HG03565 (cell line): ENCODE measurements around the gene PHF2.

Experiments used
- ATAC-seq: cut with Tn5 transposase; IDR thresholded peaks from one replicate; pipeline ENCODE4 v1.9.1; 2021; ENCODE audit warnings: mild to moderate bottlenecking, moderate library complexity; ENCODE audit not compliant: unreplicated experiment

Gene PHF2

DNA sequence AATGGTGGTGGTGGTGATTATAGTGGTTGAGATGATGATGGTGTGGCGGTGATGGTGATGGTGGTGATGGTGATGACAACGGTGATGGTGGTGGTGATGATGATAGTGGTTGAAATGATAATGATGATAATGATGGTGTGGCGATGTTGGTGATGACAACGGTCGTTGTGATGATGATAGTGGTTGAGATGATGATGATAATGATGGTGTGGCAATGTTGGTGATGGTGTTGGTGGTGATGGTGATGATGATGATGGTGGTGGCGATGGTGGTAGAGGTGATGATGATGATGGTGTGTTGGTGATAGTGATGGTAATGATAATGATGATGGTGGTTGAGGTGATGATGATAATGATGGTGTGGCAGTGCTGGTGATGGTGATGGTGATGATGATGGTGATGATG lies 48.0 kb downstream of the PHF2 start:
- ATAC-seq = no peak

DNA sequence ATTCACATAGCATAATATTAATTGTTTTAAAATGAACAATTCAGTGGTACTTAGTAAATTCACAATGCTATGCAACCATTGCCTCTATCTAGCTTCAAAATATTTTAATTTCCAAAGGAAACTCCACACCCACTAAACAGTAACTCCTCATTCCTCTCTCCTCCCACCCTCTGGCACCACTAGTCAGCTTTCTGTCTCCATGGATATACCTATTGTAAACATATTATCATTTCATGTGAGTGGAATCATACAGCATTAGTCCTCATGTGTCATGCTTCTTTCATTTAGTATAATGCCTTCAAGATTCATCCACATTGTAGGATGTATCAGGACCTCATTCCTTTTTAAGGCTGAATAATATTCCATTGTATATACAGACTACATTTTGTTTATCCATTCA lies 48.6 kb downstream of the PHF2 start:
- ATAC-seq = no peak

DNA sequence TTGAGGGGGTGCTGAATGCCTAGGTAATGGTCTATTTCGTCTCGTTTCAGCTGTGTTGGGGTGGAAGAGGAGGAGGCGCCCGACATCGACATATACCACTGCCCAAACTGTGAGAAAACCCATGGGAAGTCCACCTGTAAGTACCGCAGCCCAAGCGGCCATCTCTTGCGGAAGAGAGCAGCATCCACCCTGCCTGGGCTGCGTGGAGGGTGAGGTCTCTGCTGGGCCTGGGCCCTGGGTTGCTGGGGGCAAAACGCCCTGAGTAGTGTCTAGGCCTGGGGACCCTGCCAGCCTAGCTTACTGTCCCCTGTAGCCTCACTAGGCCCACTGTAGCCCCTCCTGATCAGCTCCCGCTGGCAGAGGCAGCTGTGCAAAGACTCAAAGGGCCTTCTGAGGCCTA lies 53.5 kb downstream of the PHF2 start:
- no peak for ATAC-seq

DNA sequence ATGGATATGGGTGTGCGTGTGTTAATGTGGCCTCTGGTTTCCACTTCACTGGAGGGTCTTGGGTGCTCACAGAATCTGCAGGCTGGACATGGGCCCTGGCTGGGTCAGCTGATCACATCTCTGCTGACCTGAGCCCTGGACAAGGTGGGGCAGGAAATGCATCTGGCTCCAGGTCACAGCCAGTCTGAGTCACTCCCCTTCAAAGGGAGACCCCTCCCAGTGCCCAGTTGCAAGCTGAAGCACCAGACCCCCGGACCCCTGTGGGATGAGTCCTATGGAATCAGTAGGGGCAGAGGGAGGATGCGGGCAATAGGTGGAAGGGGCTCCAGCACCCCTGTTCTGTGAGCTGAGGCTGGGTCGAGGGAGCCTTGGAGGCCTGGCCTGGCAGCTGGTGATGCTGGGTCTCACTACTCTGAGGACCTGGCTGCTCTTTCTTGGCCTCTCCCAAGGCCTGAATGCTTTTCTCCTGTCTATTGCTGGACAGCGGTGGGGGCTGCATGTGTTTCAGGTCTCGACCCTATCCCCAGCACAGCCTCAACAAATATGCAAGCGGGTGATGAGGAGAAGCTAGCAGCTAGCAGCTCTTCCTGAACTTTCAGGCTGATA lies 54.5 kb downstream of the PHF2 start:
- ATAC-seq = no peak

DNA sequence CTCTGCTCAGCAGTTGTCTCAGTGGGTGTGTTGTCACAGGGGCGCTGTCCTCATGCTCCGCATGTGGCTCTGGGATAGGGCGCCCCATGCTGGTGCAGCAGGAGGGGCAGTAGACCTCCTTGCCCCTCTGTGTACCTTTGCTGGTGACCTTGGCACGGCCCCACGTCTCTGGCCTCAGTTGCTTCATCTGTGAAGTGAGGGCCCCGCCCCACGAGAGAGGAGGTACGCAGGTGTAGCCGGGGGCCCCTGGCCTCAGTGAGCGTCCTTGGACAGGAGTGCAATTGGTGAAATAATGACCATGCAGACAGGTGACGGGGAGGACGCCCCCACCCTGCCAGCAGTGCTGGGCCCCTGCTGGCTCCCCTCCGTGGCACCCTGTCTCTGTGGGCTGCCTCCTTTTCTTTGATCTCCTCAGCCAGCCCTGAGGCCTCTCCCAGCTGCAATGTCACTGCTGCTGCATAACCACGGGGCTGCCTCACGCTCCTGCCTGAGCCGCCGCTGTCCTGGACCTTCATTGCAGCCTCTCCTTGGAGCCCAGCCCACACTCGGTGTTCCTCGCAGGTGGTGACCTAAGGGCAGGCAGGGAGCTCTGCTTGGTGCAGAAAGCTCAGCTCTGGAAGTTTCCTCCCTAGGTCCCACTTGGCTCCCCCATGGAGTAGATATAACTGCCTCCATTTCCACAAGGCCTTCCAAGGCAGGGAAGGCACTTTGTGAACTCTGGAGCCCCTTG lies 57.3 kb downstream of the PHF2 start:
- no peak for ATAC-seq

DNA sequence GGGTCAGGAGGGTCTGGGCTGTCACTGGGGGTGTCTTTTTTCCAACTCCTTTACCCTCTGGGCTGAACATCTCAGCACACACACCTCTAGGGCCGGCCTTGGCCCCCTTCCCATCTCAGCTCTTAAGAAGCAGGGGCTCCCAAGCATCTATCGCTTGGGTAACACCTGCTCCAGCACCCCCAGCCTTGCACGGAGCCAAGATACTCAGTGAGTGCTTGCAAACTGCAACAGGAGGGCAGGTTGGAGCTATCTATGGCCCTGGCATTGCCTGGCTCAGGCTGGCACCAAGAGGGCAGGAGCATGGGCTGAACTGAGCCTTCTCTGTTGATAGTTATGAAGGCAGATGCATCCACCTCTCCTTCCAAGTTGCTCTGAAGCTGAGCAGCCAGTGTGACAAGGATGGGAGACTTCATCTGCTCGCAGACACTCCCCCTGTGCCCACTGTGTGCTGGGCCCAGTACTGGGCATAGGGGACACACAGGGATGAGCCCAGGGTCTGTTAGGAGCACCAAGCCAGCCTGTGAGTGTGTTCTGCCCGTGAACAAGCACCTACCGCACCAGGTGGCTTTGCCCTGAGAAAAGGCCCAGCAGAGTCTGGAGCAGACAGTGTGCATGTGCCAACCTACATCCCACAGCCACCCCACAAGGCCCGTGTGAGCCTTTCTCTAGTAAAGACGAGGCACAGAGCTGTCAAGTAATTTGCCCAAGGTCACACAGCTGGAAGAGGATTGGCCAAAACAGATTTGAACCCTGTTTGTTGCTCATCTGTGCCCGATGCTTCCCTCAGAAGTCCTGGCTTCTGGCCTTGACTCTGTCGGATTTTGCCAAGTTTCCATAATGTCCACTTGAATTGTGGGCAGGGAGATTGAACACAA lies 58.2 kb downstream of the PHF2 start:
- no peak for ATAC-seq

DNA sequence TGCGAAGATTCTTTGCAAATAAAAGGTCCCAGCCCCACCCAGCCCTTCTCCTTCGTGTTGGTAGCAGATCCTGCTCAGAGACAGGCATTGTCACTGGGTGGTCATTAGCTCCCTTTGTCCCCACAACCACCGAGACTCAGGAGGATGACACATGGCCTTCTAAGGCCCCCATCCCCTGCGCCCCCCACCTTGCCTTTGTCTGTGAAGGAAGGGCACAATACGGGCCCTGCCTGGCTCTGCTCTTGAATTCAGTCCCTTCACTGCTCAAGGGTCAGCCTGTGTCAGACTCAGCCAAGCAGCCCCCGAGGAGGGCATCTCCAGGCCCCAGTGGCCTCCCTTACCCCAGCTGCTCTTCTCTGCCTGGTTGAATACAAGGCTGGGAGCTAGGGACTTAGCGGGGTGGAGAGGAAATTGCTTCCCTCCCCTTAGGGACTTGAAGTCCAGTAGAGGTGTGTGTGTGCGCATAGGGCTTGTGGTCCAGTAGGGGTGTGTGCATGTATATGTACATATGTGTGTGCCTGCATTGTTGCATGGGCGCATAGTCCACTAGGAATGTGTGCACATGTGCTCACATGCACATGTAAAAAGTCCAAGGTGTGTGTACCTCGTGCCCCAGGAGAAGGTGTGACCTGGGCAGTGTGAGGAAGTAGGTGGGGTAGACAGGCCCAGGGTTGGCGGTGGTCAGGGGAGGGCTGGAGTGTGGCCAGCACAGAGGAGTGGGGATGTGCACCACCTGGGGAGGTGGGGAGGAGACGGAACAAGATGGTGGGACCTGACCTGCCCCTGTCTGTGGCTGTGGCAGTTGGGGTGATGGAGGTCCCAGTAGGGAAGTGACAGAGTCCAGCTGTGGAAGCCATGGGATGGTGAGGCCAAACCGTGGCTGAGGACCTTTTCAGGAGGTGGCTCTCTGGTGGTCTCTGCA lies 59.1 kb downstream of the PHF2 start:
- no peak for ATAC-seq

DNA sequence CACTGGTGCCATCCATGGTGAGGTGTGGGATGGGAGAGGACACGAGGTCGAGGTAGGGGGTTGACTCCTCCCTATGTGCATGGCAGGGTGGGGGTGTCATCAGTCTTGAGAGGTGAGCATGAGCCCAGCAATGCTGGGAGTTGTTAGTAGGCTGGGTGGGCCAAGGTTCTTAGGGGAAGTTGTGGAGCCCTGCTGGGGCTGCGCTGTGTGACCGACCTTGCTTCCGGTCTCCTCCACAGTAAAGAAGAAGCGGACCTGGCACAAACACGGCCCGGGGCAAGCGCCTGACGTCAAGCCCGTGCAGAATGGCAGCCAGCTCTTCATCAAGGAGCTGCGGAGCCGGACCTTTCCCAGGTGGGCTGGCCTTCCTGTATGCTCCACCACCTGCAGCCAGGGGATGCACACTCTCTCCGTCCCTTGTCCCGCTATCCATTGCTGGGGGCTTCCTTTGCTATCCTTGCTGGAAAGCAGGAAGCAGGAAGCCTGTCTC lies 59.8 kb downstream of the PHF2 start:
- no peak for ATAC-seq

DNA sequence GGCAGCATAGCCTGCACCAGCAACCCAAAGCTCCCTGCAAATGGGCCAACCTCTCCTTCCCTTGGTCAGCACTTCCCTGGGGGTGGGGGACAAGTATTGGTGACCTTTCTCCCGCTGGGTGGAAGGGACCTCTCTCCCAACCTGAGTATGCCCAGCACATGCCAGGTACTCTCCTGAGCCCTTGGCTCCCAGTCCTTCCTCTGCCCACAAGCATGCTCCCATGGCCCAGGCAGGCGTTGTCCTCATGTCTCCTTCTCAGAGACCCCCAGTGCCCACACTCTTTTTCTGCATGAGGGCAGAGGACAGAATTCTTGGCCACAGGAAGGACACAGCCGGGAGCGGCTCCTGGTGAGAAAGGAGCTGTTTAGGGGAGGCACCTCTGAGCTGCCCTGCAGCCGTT lies 60.3 kb downstream of the PHF2 start:
- no peak for ATAC-seq

DNA sequence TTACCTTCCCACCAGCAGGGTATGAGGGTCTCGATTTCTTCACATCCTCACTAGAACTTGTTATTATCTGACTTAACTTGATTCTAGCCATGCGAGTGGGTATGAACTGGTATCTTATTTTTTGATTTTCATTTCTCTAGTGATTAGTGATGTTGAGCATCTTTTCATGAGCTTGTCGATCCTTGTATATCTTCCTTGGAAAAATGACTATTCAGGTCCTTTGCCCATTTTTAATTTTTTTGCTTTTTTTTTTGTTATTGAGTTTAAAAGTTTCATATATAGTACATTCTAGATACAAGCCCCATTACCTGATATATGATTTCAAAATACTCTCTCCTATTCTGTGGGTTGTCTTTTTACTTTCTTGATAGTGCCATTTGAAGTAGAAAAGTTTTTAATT lies 61.5 kb downstream of the PHF2 start:
- ATAC-seq = no peak

DNA sequence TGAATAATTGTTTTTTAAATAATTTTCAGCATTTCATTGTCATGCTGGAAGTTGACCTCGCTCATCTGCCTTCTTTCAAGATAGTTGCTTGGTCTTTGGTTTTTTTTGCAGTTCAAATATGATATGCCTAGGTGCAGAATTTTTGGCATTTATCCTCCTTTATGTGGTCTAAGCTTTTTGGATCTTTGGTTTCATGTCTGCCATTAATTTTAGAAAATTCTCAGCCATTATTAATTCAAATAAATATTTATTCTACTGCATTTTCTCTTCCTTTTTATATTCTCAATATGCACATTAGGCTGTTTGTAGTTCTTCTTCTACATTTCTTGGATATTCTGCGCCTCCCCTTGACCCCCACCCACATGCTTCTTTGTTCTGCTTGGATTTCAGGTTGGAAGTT lies 63.6 kb downstream of the PHF2 start:
- ATAC-seq = no peak

DNA sequence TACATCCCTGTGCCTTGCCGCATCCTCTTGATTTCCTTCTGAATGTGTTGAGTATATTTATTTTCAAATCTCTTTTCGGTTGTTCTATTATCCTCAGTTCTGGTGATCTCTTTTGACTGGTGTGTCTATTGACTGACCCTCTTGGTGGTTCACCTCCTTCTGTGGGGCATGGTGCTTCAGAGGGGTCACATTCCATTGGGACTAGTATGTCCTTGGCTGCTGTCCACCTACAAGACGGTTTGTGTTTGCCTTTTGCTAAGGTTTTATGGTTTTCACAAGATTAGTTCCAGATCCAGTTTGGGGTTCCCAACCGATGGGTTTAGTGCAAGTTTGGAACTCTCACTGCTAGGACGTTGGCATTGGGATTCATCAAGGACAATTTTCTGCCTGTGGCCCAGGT lies 66.6 kb downstream of the PHF2 start:
- no peak for ATAC-seq

DNA sequence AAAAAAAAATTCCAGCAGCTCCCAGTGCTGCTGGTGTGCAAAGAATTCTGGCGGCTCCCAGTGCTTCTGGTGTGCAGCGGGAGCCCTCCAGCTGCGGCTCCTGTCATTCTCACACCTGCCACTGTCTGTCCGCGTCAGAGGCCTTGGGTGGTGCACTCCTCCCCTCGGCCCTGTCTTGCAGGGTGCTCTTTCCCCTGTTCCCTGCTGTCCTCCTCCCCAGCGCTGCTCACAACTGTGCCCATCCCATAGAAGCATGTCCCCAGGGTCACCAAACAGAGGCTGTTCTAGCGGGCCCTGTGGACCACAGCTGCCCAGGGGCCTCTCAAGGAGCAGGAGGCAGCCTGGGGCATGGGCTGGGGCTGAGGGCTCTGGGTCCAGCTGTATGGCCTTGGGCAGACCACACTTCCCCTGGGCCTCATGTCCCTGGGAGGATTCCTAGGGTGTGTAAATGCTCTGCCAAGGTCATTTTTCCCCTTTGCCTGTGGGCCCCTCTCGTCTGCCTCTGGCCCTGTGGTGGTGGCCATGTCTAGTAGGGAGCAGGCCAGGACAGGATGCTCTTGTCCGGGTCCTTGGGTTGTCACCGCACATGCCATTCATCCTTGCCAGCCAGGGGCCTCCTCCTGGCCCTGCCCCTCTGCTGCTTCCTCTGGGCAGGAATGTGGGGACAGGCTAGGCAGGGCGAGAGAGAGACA lies 68.2 kb downstream of the PHF2 start:
- ATAC-seq = no peak

DNA sequence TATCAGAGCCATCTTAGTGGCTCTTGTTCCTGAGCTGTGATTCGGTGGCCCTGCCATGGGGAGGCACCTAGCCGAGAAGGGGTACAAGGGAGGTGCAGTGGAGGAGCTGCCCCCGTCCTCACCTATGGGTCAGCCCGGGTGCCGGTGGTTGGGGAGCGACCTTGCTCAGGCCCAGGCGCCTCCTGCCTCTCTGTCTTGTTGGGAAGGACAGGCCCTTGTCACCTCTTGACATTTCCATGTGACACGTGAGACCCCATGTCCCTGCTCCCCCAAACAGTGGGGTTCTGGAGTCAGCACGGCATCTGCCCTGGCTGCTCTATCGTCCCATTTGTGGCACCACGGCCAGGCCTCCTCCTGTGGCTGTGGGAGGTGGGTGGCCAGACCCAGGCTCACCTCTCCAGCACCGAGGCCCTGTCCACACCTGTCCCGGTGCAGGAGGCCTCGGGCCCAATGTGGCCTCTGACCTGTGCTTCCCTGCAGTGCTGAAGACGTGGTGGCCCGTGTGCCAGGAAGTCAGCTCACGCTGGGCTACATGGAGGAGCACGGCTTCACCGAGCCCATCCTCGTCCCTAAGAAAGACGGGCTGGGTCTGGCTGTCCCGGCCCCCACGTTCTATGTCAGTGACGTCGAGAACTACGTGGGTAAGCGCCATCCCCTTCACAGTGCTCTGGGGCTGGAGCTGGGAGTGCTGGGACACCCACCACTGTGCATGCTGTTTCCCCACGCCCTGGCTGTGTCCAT lies 68.9 kb downstream of the PHF2 start:
- no peak for ATAC-seq

DNA sequence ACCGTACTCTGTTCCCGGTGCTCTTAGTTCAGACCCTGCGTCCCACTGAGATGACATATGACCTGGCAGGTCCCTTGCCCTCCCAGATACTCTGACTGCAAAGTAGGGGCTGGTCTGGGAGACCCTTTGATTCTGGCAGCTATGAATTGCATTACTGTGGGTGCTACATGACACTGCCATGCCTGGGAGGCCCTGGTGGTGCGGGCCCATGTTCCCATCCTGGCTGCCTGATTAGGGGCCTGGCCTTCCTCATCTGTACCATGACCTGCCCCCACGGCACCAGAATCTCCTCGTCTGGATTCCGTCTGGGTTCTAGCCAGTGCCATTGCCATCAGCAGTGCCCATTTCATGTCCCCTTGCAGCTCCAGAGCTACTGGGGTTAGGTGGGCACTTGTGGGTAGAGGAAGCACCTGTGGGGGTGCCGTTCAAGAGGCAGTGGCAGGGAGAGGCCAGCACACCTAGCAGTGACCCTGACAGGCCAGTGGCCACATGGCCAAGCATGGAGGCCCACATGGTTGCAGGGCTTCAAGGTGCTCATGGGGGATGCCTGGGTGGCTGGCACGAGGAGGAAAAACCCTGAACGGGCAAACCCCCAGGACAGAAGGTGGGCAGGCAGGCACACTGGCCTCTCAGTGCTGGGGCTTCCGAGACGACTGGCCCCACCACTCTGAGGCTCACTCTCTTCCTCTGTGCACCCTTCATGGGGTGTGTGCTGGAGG lies 69.7 kb downstream of the PHF2 start:
- ATAC-seq = no peak

DNA sequence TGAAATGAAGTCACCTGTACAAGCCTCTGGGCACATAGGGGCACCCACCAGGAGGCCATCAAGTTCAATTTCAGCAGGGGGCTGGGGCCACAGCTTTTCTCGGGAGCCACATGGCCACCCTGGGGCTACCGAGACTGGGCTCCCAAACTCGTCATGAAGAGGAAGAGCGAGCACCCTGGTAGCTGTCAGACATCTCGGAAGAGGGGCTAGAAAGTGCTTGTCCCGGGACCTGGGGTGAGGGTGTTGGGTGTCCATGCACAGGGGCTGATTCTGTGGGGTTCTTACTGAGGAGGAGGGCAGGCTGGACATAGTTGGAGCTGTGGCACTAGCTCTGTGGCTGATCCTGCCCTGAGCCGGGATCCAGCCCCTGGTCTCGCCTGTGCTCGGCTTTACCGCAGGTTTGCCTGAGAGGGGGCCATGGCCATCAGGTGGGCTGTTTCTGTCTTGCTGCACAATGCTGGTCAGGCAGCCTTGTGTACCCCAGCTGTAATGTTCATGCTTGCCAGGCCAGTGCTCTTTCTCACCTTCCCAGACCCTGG lies 70.3 kb downstream of the PHF2 start:
- no peak for ATAC-seq

DNA sequence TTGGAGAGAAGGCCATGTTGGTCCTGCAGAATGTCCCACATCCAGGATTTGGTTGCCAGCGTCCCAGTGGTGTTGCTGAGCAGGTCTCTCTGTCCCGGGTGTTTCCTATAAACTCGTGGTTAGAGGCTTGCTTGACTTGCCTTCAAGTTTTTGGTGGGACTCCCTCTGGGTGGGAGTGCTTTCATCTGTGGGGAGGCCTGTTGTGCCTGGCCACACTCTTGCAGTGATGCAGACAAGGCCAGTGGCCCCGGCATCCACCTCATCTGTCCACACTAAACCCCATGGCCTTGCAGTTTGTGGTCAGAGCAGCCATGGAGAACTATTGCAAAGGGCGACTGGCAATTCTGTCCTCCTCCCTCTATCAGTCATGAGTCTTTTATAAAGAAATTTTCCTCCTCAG lies 71.8 kb downstream of the PHF2 start:
- ATAC-seq = no peak

DNA sequence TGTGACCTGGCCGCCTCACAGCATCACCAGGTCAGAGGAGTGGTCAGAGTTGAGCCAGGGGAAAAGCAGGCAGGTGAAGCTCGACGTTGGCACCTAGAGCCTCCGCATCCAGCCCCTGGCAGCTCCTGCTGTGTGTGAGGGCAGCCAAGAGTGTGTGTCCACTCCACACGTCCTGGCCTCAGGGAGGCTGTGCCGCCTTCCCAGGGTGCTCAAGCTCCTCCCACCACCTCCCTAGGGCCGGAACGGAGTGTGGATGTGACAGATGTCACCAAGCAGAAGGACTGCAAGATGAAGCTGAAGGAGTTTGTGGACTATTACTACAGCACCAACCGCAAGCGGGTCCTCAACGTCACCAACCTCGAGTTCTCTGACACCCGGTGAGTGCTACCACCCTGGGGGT lies 72.5 kb downstream of the PHF2 start:
- ATAC-seq = no peak
